K562 (cell line): ENCODE measurements around the gene SLC7A6. TPM values are rescaled to one million over a fixed set of nuclear protein-coding genes. Genes with fewer than 3 reads are reported as not detected.

Experiments
- ATAC-seq: fragments of 200-7000 bp; cut with Tn5 transposase; 3 replicates; pipeline ENCODE4 v1.9.1; 2020; ENCODE audit warnings: moderate library complexity
- BruUV-seq: library from RNA; stranded (reverse); fragments of 400-500 nt; replicated peaks from 2 replicates; lab custom pipeline; 2021; lab: Mats Ljungman, UMichigan
- CTCF ChIA-PET: fragments of 300-600 bp; formaldehyde crosslinking; extraction: SDS; loops from one replicate; lab custom pipeline; 2021; ENCODE audit warnings: low intra/inter-chr PET ratio; lab: Yijun Ruan, JAX
- POLR2A ChIA-PET: fragments of 300-600, 350-650 bp; sonication (Branson Sonifier 250); formaldehyde crosslinking; extraction: SDS; loops from one replicate; lab custom pipeline; 2021; ENCODE audit warnings: antibody characterized with exemption, inconsistent platforms; lab: Yijun Ruan, JAX
- DNase-seq, 4 experiments: peaks; one replicate each; pipeline versions ENCODE4 v3.0.0 to v3.0.0-alpha.2; 2011 to 2018; ENCODE audit warnings: low spot score in 3 of 4, mixed read lengths in 3 of 4; ENCODE audit errors: extremely low read depth in 1 of 4
- FAIRE-seq: peaks from 2 replicates; lab custom pipeline; 2011; peaks lifted over from hg19 to GRCh38; lab: Jason Lieb, UNC
- H2AFZ ChIP-seq: 2 replicates; pipeline ENCODE4 v1.6.0; 2011; ENCODE audit warnings: low read depth, low read length, control low read depth, inconsistent platforms
- H3K27ac ChIP-seq: fragments of 200-600 bp; 3 replicates; pipeline ENCODE4 v1.8.0; 2011; ENCODE audit warnings: low read depth, mild to moderate bottlenecking, control low read depth, inconsistent platforms, low read length, moderate library complexity, mixed read lengths; ENCODE audit errors: extremely low read depth
- H3K27me3 ChIP-seq, 2 experiments: fragments of 300-600 bp in 1 of 2; 2 replicates in 1 of 2; 3 replicates in 1 of 2; pipeline versions ENCODE4 v1.6.0 to v1.8.0; 2011; ENCODE audit warnings: inconsistent platforms in 2 of 2, low read length in 2 of 2, mild to moderate bottlenecking in 1 of 2, mixed read lengths in 1 of 2, moderate library complexity in 1 of 2; ENCODE audit not compliant: control insufficient read depth in 2 of 2, insufficient read depth in 2 of 2
- H3K36me3 ChIP-seq: fragments of 300-600 bp; 3 replicates; pipeline ENCODE4 v1.8.0; 2011; ENCODE audit warnings: mild to moderate bottlenecking, low read length, inconsistent platforms; ENCODE audit not compliant: control insufficient read depth, insufficient read depth
- H3K4me1 ChIP-seq, 2 experiments: fragments of 200-600 bp in 1 of 2; replicated peaks in 1 of 2; 2 replicates in 1 of 2; 3 replicates in 1 of 2; pipeline versions ENCODE4 v1.5.1 to v1.8.0; 2011; ENCODE audit warnings: inconsistent platforms in 2 of 2, low read length in 2 of 2, mild to moderate bottlenecking in 1 of 2, mixed read lengths in 1 of 2, moderate library complexity in 1 of 2; ENCODE audit not compliant: control insufficient read depth in 2 of 2, insufficient read depth in 2 of 2
- H3K4me2 ChIP-seq: 2 replicates; pipeline ENCODE4 v1.6.1; 2011; ENCODE audit warnings: low read length, control low read depth, inconsistent platforms, mixed read lengths; ENCODE audit not compliant: insufficient read depth
- H3K4me3 ChIP-seq: fragments of 200-600 bp; sonication (generic), shearing (Covaris generic); 2 replicates; pipeline ENCODE4 v1.5.1; 2016; ENCODE audit warnings: control low read depth, inconsistent platforms
- H3K79me2 ChIP-seq: fragments of 200-600 bp; 3 replicates; pipeline ENCODE4 v1.8.0; 2011; ENCODE audit warnings: low read length, inconsistent platforms; ENCODE audit not compliant: control insufficient read depth, insufficient read depth
- H3K9ac ChIP-seq, 2 experiments: 2 replicates each; pipeline versions ENCODE4 v1.6.0 to v1.6.1; 2011; ENCODE audit warnings: low read depth in 2 of 2, low read length in 2 of 2, control low read depth in 1 of 2, inconsistent platforms in 1 of 2, mild to moderate bottlenecking in 1 of 2, mixed read lengths in 1 of 2; ENCODE audit not compliant: insufficient read depth in 1 of 2
- H3K9me1 ChIP-seq: one replicate; pipeline ENCODE4 v1.6.0; 2011; ENCODE audit warnings: inconsistent platforms, mild to moderate bottlenecking, low read length, moderate library complexity; ENCODE audit not compliant: control insufficient read depth, insufficient read depth
- H3K9me3 ChIP-seq: replicated peaks from 2 replicates; pipeline ENCODE4 v1.5.1; 2011; ENCODE audit warnings: low read depth, low read length, inconsistent platforms; ENCODE audit not compliant: control insufficient read depth, insufficient read depth
- H4K20me1 ChIP-seq: replicated peaks from 2 replicates; pipeline ENCODE4 v1.6.1; 2011; ENCODE audit warnings: low read length, inconsistent platforms, mixed read lengths; ENCODE audit not compliant: control insufficient read depth, insufficient read depth
- GATAD2A ChIP-seq: fragments of 450-650 bp; IDR thresholded peaks from 2 replicates; pipeline ENCODE4 v1.6.1; 2017
- NONO ChIP-seq, 2 experiments: fragments of 200-400 bp in 1 of 2; fragments of 450-650 bp in 1 of 2; formaldehyde crosslinking in 1 of 2; IDR thresholded peaks; 2 replicates each; pipeline ENCODE4 v1.6.1; 2017; ENCODE audit warnings: low read depth in 2 of 2, mild to moderate bottlenecking in 2 of 2, moderate library complexity in 2 of 2, low read length in 1 of 2
- PML ChIP-seq: IDR thresholded peaks from 2 replicates; pipeline ENCODE4 v1.6.1; 2012; ENCODE audit warnings: low read length, inconsistent platforms
- RBM25 ChIP-seq: fragments of 200-400 bp; formaldehyde crosslinking; IDR thresholded peaks from 2 replicates; pipeline ENCODE4 v1.6.1; 2018; ENCODE audit warnings: low read length, low read depth, moderate library complexity; ENCODE audit not compliant: severe bottlenecking
- SMAD2 ChIP-seq: fragments of 150-350 bp; IDR thresholded peaks from 2 replicates; pipeline ENCODE4 v1.6.1; 2014; ENCODE audit warnings: low read depth, mild to moderate bottlenecking, low read length
- ZNF121 ChIP-seq: sonication (generic); formaldehyde crosslinking; conservative IDR thresholded peaks from 2 replicates; pipeline ENCODE4 v1.8.0; 2022; ENCODE audit warnings: missing genetic modification reagents
- ZNF24 ChIP-seq: fragments of 450-650 bp; IDR thresholded peaks from 2 replicates; pipeline ENCODE4 v1.6.1; 2016
- ZNF354B ChIP-seq: fragments of 250-450 bp; sonication (Bioruptor Pico); IDR thresholded peaks from 2 replicates; pipeline ENCODE4 v1.4.0; 2020
- WGBS: fragments of 100-300 bp; shearing (Covaris generic); methylation state at CpG from one replicate; pipeline ENCODE4 v1.1.6; 2016; ENCODE audit warnings: low coverage, mixed read lengths; ENCODE audit not compliant: insufficient coverage; ENCODE audit errors: missing lambda C conversion rate; 5-methylcytosine and 5-hydroxymethylcytosine counted together
- in situ Hi-C: fragments of 300-500 bp; cut with MboI; formaldehyde crosslinking; loops from 4 replicates; pipeline ENCODE4 v1.15.0; 2018; ENCODE audit warnings: inconsistent platforms, mixed read lengths
- intact Hi-C: fragments of 100-400 bp; cut with micrococcal nuclease; formaldehyde crosslinking; loops from 2 replicates; pipeline ENCODE4 v1.14.2; 2022
- polyA plus RNA-seq, 8 experiments: library from polyadenylated mRNA; depleted of rRNA in 4 of 8; stranded (reverse) in 5 of 8; unstranded in 3 of 8; fragments of >200 nt; fragmentation: Nextera tagmentation in 2 of 8; fragmentation: Illumina TruSeq in 1 of 8; extraction: Ambion mirVana in 2 of 8; extraction: Trizol in 1 of 8; gene quantifications; 2 replicates each; pipeline versions ENCODE4 v1.2.1 to v1.2.3, GENCODE V29; 2011 to 2014; ENCODE audit warnings: inconsistent platforms in 1 of 8, missing spikeins in 1 of 8
- total RNA-seq, 7 experiments: library from RNA; depleted of rRNA in 6 of 7; stranded (reverse); fragments of >200 nt in 6 of 7; fragmentation: Illumina TruSeq in 2 of 7; extraction: Trizol in 2 of 7; gene quantifications; 2 replicates each; pipeline versions ENCODE4 v1.2.1 to v1.2.3, GENCODE V29; 2011 to 2021; ENCODE audit warnings: low replicate concordance in 1 of 7
- TF ChIP-seq, protein P1 (sequence below): sonication (generic); formaldehyde crosslinking; IDR thresholded peaks from 2 replicates; pipeline ENCODE4 v1.8.0; 2022; ENCODE audit warnings: mild to moderate bottlenecking, missing genetic modification reagents
- TF ChIP-seq, protein P2 (sequence below), 2 experiments: fragments of 450-650 bp in 1 of 2; sonication (generic) in 1 of 2; formaldehyde crosslinking in 1 of 2; IDR thresholded peaks in 1 of 2; conservative IDR thresholded peaks in 1 of 2; 2 replicates each; pipeline versions ENCODE4 v1.6.1 to v1.8.1; 2016 to 2023; ENCODE audit warnings: mild to moderate bottlenecking in 2 of 2, moderate library complexity in 2 of 2, inconsistent platforms in 1 of 2, missing genetic modification reagents in 1 of 2

The SLC7A6 gene
- total and polyA plus RNA-seq, 9 of the 15 experiments (the other 6 are each of a cell fraction or from before 2014, with no cell fraction given) = 12.6 to 60.1 (median 29.8) TPM

- no peak for ATAC-seq
- Histone ChIP-seq H3K36me3 (peaks cover 75% of the 10 kb centered on the region), H3K9me3 (no peaks in the 10 kb centered on the region), H3K27ac (no peak overlapping the region), H2AFZ (no peak overlapping the region), H3K4me3 (no peak overlapping the region), H4K20me1 (no peaks in the 10 kb centered on the region)
- CTCF ChIA-PET = no interaction called here
- no peak for FAIRE-seq
- intact Hi-C loops (no loop called here), in situ Hi-C loops (no loop called here)
- DNase-seq = no peak
- WGBS = 98% methylated on average over 3 of the region's 3 CpGs
- no peak for TF ChIP-seq SMAD2
- no peak for TF ChIP-seq PML
- TF ChIP-seq GATAD2A = no peak
- no peak for TF ChIP-seq RBM25
- TF ChIP-seq ZNF24 = peak; percentile 95
- TF ChIP-seq, protein P1, sequence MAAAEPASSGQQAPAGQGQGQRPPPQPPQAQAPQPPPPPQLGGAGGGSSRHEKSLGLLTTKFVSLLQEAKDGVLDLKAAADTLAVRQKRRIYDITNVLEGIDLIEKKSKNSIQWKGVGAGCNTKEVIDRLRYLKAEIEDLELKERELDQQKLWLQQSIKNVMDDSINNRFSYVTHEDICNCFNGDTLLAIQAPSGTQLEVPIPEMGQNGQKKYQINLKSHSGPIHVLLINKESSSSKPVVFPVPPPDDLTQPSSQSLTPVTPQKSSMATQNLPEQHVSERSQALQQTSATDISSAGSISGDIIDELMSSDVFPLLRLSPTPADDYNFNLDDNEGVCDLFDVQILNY (CRISPR knock-in tag) = no peak
- no peak for TF ChIP-seq ZNF354B (CRISPR knock-in tag)
- peak; percentile 37 for TF ChIP-seq ZNF121 (CRISPR knock-in tag)
- TF ChIP-seq, protein P2, sequence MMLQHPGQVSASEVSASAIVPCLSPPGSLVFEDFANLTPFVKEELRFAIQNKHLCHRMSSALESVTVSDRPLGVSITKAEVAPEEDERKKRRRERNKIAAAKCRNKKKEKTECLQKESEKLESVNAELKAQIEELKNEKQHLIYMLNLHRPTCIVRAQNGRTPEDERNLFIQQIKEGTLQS (IDR thresholded peaks at IDR 0.05) = no peak
- TF ChIP-seq, protein P2 (CRISPR knock-in tag; conservative IDR thresholded peaks at IDR 0.05) = no peak
- no peak for TF ChIP-seq NONO (IDR thresholded peaks at IDR 0.05; ENCODE audit: low read depth in 2 of 2, low read length in 1 of 2)
- TF ChIP-seq, all 486 proteins: peak for 2
- Histone ChIP-seq H3K9ac (no peak overlapping the region), H3K79me2 (peaks cover 42% of the 10 kb centered on the region), H3K27me3 (no peaks in the 10 kb centered on the region), H3K4me2 (no peak overlapping the region), H3K4me1 (peaks cover 9 to 21% of the 10 kb centered on the region in 2 experiments; a peak in 3 of 5 replicates), H3K9me1 (peaks cover 2% of the 10 kb centered on the region)
- BruUV-seq = no TSS peak
- POLR2A ChIA-PET = interaction anchor here (1.2 to 2.1 kb wide), 2 partner anchors 8 to 12 kb away, joined by 3 to 7 read pairs; no protein-coding TSS in a partner anchor
These were observed 42.3 kb downstream of the SLC7A6 start for GRCh38 chr16:68306633-68307032.
